ENCODE results near the gene WWC2.
"Not testable (repeated sequence)": the region's sequence is repeated elsewhere in the genome, so short reads cannot be mapped to it uniquely, and the experiment has no call there.

WWC2 gene

GRCh38 chr4:183304538-183304937 lies 205.5 kb downstream of the WWC2 start:
- no peak for DNase-seq

GRCh38 chr4:183306811-183307210 lies 207.8 kb downstream of the WWC2 start:
- DNase-seq = no peak

GRCh38 chr4:183312841-183313240 lies 213.8 kb downstream of the WWC2 start:
- no peak for DNase-seq

- DNase-seq = no peak
Observed at GRCh38 chr4:183314336-183314735, 215.3 kb downstream of the WWC2 start.

GRCh38 chr4:183314806-183315205 lies 215.7 kb downstream of the WWC2 start:
- no peak for DNase-seq

GRCh38 chr4:183318656-183319055 lies 219.6 kb downstream of the WWC2 start:
- DNase-seq = no peak

GRCh38 chr4:183320211-183321059 lies 221.4 kb downstream of the WWC2 start, which contains the start of gene CLDN22:
Gene CLDN22 (minus strand): TSS chr4:183320276. CDS start chr4:183320218, 58 bp downstream.
- DNase-seq = no peak

- peak; percentile 13 for DNase-seq
Observed at GRCh38 chr4:183321079-183321478, 222.0 kb downstream of the WWC2 start.

GRCh38 chr4:183321516-183321915 lies 222.5 kb downstream of the WWC2 start:
- no peak for DNase-seq

GRCh38 chr4:183322326-183322725 lies 223.3 kb downstream of the WWC2 start, which contains the start of gene CLDN24:
Gene CLDN24 (minus strand): TSS chr4:183322426. CDS start chr4:183322426, 0 bp downstream.
- DNase-seq = no peak

- no peak for DNase-seq
Observed at GRCh38 chr4:183323295-183323694, 224.2 kb downstream of the WWC2 start.

GRCh38 chr4:183324056-183324455 lies 225.0 kb downstream of the WWC2 start:
- DNase-seq = not testable (repeated sequence)

- DNase-seq = no peak
Observed at GRCh38 chr4:183324619-183325018, 225.6 kb downstream of the WWC2 start.

GRCh38 chr4:183326387-183326786 lies 227.3 kb downstream of the WWC2 start:
- DNase-seq = not testable (repeated sequence)

- no peak for DNase-seq
Observed at GRCh38 chr4:183326853-183327252, 227.8 kb downstream of the WWC2 start.

GRCh38 chr4:183327827-183328226 lies 228.8 kb downstream of the WWC2 start:
- DNase-seq = no peak

- DNase-seq = no peak
Observed at GRCh38 chr4:183328832-183329231, 229.8 kb downstream of the WWC2 start.

GRCh38 chr4:183329244-183329643 lies 230.2 kb downstream of the WWC2 start:
- DNase-seq = no peak

GRCh38 chr4:183329954-183330742 lies 231.1 kb downstream of the WWC2 start:
- DNase-seq = no peak

GRCh38 chr4:183330841-183331240 lies 231.8 kb downstream of the WWC2 start:
- DNase-seq = no peak

- DNase-seq = no peak
Observed at GRCh38 chr4:183332447-183332846, 233.4 kb downstream of the WWC2 start.

GRCh38 chr4:183333202-183333601 lies 234.1 kb downstream of the WWC2 start:
- no peak for DNase-seq

- DNase-seq = no peak
Observed at GRCh38 chr4:183333983-183334382, 234.9 kb downstream of the WWC2 start.

Data from midbrain (tissue), 1 donor.